C4-2B (cell line): ENCODE results near the gene KDM4E.

ENCODE experiments used
- CTCF ChIP-seq: fragments of 450-650 bp; conservative IDR thresholded peaks from 2 replicates; pipeline ENCODE4 v1.5.1; 2017; ENCODE audit warnings: mild to moderate bottlenecking
- ZFX ChIP-seq: fragments of 450-650 bp; IDR thresholded peaks from 2 replicates; pipeline ENCODE4 v1.6.1; 2017

GRCh38 chr11:95028357-95028756 lies 3.3 kb downstream of the KDM4E start:
- no peak for TF ChIP-seq CTCF
- TF ChIP-seq ZFX: no peak
